Stimulated activated CD4-positive, alpha-beta T cell treated with anti-CD3 and anti-CD28 coated beads, Interleukin-1b, Interleukin-23, amount 100 ng/mL, for 48 hours (primary cell): Measurements from ENCODE around the gene ZNF844.
"Not testable (repeated sequence)": the region's sequence is repeated elsewhere in the genome, so short reads cannot be mapped to it uniquely, and the experiment has no call there.

Experiments used
- DNase-seq: peaks from one replicate; pipeline ENCODE4 v3.0.0-alpha.2; 2020

Gene ZNF844

GRCh38 chr19:12064590-12065538 is at the start of gene ZNF844:
Gene ZNF844 (plus strand): TSS chr19:12064731. CDS start chr19:12064874, 143 bp downstream.
- peak; percentile 81 for DNase-seq

- DNase-seq: no peak
These were observed 49.3 kb upstream of the ZNF844 start for GRCh38 chr19:12015015-12015752.

GRCh38 chr19:12015753-12016116 is 48.8 kb upstream of the ZNF844 start:
- DNase-seq: no peak

GRCh38 chr19:12034198-12034597 is 30.3 kb upstream of the ZNF844 start:
- no peak for DNase-seq

- DNase-seq: no peak
These were observed 29.9 kb upstream of the ZNF844 start for GRCh38 chr19:12034620-12035019.

GRCh38 chr19:12035220-12036172 is 29.0 kb upstream of the ZNF844 start, which contains the start of gene ZNF433:
Gene ZNF433 (minus strand): TSS chr19:12035679. CDS start chr19:12035539, 140 bp downstream.
- DNase-seq: peak; percentile 78

GRCh38 chr19:12042893-12043292 is 21.6 kb upstream of the ZNF844 start:
- DNase-seq: no peak

DNA sequence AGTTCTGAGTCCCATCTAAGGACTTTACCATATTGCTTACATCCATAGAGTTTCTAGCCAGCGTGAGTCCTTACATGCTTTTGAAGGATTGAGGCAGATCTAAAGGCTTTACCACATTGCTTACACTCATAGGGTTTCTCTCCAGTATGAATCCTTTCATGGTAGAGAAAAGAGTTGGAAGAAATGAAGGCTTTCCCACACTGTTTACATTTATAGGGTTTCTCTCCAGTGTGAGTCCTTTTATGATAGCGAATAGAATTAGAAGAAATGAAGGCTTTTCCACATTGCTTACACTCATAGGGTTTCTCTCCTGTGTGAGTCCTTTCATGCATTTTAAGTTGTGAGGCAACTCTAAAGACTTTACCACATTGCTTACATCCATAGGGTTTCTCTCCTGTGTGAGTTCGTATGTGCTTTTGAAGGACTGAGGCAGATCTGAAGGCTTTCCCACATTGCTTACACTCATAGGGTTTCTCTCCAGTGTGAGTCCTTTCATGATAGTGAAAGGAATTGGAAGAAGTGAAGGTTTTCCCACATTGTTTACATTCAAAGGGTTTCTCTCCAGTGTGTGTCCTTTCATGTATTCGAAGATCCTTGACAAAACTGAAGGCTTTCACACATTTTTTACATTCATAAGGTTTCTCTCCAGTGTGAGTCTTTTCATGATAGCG is 20.6 kb upstream of the ZNF844 start:
- no peak for DNase-seq

- DNase-seq: no peak
These were observed 16.7 kb upstream of the ZNF844 start for GRCh38 chr19:12047868-12048267.

- no peak for DNase-seq
These were observed 12.4 kb upstream of the ZNF844 start for GRCh38 chr19:12052091-12052496.

DNA sequence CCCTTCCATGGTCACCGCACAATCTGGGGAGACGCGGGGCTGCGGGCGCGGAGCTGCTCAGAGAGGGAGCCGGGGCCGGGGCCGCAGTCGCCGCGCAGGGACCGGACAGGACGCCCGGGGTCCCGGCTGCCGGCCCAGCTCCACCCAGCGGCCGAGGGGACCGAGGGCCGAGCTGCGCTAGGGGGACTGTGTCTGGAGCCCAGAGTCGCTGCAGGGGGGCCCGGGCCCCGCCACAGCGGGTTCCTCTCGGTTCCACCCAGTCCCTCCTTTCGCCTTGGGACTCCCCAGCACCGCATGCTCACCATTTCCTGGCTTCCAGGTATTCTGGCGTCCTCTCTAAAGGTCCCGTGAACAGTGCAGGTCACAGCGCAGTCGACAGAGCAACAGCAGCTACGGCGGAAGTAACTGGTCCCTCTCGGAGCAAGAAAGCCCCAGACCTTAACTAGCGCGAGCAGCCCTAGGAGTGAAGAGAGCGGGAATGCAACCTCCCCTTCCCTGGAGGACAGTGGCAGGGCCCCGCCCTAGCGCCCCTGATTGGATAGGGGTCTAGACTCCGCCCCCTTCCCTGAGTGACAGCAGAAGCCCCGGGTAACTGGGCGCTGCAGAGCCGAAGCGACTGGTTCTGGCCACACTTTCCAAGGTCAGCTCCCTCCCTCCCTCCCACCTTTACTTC is 11.9 kb upstream of the ZNF844 start, which contains the start of gene ZNF878:
ZNF878 (minus strand) TSS at position 465 of the 673 bp plus-strand sequence; CDS start at position 305, 160 bp downstream.
- DNase-seq: peak; percentile 69

DNA sequence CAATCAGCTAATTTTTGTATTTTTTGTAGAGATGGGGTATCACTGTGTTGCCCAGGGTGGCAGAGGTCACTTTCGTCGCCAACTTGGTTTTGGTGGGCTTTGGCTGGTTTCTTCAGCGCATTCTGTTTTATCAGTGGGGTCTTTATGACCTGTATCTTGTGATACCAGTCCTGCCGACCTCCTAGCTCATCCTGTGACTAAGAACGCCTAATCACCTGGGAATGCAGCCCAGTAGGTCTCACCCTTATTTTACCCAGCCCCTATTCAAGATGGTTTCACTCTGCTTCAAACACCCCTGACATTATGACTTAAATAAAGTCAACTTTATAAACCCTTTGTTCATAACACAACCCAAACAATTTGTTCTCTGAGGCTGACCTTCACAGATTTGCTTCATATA is 8.7 kb upstream of the ZNF844 start:
- no peak for DNase-seq

DNA sequence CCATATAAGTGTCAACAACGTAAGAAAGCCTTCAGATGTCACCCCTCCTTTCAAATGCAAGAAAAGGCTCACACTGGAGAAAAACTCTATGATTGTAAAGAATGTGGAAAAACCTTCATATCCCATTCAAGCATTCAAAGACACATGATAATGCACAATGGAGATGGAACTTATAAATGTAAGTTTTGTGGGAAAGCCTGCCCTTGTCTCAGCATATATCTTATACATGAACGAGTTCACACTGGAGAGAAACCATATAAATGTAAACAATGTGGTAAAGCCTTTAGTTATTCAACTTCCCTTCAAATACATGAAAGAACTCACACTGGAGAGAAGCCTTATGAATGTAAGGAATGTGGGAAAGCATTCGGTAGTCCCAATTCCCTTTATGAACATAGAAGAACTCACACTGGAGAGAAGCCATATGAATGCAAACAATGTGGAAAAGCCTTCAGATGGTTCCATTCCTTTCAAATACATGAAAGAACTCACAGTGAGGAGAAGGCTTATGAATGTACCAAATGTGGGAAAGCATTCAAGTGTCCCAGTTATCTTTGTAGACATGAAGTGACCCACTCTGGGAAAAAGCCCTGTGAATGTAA is 11.1 kb downstream of the ZNF844 start:
- DNase-seq: no peak

- not testable (repeated sequence) for DNase-seq
These were observed 11.8 kb downstream of the ZNF844 start for GRCh38 chr19:12076331-12076730.

DNA sequence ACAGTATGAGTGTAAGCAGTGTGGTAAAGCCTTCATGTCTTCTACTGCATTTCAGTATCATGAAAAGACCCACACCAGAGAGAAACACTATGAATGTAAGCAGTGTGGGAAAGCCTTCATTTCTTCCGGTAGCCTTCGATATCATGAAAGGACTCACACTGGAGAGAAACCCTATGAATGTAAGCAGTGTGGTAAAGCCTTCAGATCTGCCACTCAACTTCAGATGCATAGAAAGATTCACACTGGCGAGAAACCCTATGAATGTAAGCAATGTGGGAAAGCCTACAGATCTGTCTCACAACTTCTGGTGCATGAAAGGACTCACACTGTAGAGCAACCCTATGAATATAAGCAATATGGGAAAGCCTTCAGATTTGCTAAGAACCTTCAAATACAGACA is 12.8 kb downstream of the ZNF844 start:
- DNase-seq: no peak

DNA sequence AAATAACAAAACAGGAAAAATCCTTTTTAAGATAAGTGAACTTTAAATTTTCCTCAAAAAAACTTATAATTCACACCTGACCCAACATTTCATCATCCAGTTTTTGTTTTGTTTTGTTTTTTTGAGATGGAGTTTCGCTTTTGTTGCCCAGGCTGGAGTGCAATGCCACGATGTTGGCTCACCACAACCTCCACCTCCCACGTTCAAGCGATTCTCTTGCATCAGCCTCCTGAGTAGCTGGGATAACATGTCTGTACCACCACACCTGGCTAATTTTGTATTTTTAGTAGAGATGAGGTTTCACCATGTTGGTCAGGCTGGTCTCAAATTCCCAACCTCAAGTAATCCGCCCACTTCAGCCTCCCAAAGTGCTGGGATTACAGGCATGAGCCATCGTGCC is 18.8 kb downstream of the ZNF844 start:
- DNase-seq: not testable (repeated sequence)

DNA sequence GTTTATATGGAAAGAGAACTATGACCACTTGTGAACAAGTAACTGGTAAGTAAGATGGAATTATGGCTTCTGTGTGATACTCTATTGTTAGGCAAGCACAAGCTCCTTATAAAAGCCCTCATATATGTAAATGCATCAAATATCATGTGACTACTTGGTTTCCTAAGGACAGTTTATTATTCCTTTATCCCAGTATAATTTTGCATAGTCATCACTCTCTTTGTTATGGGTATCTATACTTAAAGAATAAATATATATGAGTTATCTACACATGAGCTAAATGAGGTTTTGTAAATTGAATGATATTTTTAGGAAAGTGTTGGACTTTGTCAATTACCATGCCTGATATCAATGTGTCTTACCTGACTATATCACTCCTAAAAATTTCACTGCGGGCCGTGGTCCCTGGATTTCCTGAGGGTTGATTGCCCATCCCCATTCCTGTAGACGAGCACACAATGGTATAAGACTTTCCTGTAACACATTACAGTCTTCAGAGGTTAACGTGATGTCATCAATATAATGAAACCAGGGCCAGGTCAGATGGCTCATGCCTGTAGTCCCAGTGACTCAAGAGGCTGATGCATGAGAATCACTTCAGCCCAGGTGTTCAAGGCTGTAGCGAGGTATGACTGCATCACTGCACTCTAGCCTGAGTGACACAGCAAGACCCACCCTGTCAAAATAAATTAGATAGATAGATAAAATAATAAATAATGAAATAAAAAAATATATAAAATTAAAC is 20.7 kb downstream of the ZNF844 start:
- peak; percentile 8 for DNase-seq

GRCh38 chr19:12090807-12091206 is 26.3 kb downstream of the ZNF844 start:
- peak; percentile 72 for DNase-seq

- DNase-seq: peak; percentile 83
These were observed 27.7 kb downstream of the ZNF844 start for GRCh38 chr19:12092065-12092867.
